HepG2 (cell line): Measurements from ENCODE around the gene AADACL4. TPM values are rescaled to one million over a fixed set of nuclear protein-coding genes. Genes with fewer than 3 reads are reported as not detected.

Source experiments
- ATF7-NPFF ChIP-seq: sonication (generic); formaldehyde crosslinking; IDR thresholded peaks from 2 replicates; pipeline ENCODE4 v1.8.1; 2023; ENCODE audit warnings: mild to moderate bottlenecking, low read depth, missing genetic modification reagents, moderate library complexity
- BRD4 ChIP-seq: sonication (generic); formaldehyde crosslinking; IDR thresholded peaks from 2 replicates; pipeline ENCODE4 v1.4.0; 2020; ENCODE audit warnings: missing genetic modification reagents
- ETV5 ChIP-seq: IDR thresholded peaks from 2 replicates; pipeline ENCODE4 v1.6.1; 2018; ENCODE audit warnings: missing biosample characterization, missing genetic modification reagents, inconsistent platforms, borderline replicate concordance
- GABPA ChIP-seq, 2 experiments: IDR thresholded peaks; 2 replicates each; pipeline ENCODE4 v1.6.1; 2011 to 2016; ENCODE audit warnings: low read depth in 2 of 2, low read length in 1 of 2, missing biosample characterization in 1 of 2, missing genetic modification characterization in 1 of 2
- GTF2F1 ChIP-seq: fragments of 150-350 bp; IDR thresholded peaks from 2 replicates; pipeline ENCODE4 v1.6.1; 2014; ENCODE audit warnings: low read length
- MBD4 ChIP-seq: IDR thresholded peaks from 2 replicates; pipeline ENCODE4 v1.6.1; 2012; ENCODE audit warnings: low read length, inconsistent platforms, borderline replicate concordance
- MYC ChIP-seq: sonication (generic); formaldehyde crosslinking; IDR thresholded peaks from 2 replicates; pipeline ENCODE4 v1.9.0; 2021; ENCODE audit warnings: missing genetic modification reagents, borderline replicate concordance
- RFX5 ChIP-seq: IDR thresholded peaks from 2 replicates; pipeline ENCODE4 v1.6.1; 2011; ENCODE audit warnings: low read depth, low read length, improper control_type of control experiment
- RXRB ChIP-seq: IDR thresholded peaks from 2 replicates; pipeline ENCODE4 v1.6.1; 2016; ENCODE audit warnings: borderline replicate concordance, missing genetic modification reagents, missing compliant biosample characterization
- SETDB1 ChIP-seq: sonication (generic); formaldehyde crosslinking; IDR thresholded peaks from 2 replicates; pipeline ENCODE4 v1.5.1; 2020; ENCODE audit warnings: missing genetic modification reagents, mild to moderate bottlenecking, borderline replicate concordance
- SOX13 ChIP-seq, 3 experiments: fragments of 450-650 bp in 1 of 3; sonication (generic) in 1 of 3; formaldehyde crosslinking in 1 of 3; IDR thresholded peaks in 2 of 3; conservative IDR thresholded peaks in 1 of 3; 2 replicates each; pipeline versions ENCODE4 v1.5.0 to v1.6.1; 2016 to 2020; ENCODE audit warnings: antibody characterized with exemption in 1 of 3, mild to moderate bottlenecking in 1 of 3, missing compliant biosample characterization in 1 of 3, missing genetic modification reagents in 1 of 3, moderate library complexity in 1 of 3
- YY1 ChIP-seq: IDR thresholded peaks from 2 replicates; pipeline ENCODE4 v1.6.1; 2011; ENCODE audit warnings: low read length, low read depth, moderate library complexity, mild to moderate bottlenecking; ENCODE audit not compliant: insufficient read depth, insufficient replicate concordance
- ZBTB7A ChIP-seq: sonication (generic); formaldehyde crosslinking; IDR thresholded peaks from 2 replicates; pipeline ENCODE4 v1.8.0; 2022; ENCODE audit warnings: mild to moderate bottlenecking, missing genetic modification reagents
- ZNF20 ChIP-seq: sonication (generic); formaldehyde crosslinking; IDR thresholded peaks from 2 replicates; pipeline ENCODE4 v1.4.0; 2020; ENCODE audit warnings: mild to moderate bottlenecking, moderate library complexity, missing genetic modification reagents
- ZNF546 ChIP-seq: sonication (generic); formaldehyde crosslinking; conservative IDR thresholded peaks from 2 replicates; pipeline ENCODE4 v1.8.1; 2023; ENCODE audit warnings: mild to moderate bottlenecking, missing genetic modification reagents
- ZNF746 ChIP-seq: sonication (generic); formaldehyde crosslinking; IDR thresholded peaks from 2 replicates; pipeline ENCODE4 v1.8.0; 2022; ENCODE audit warnings: mild to moderate bottlenecking, missing genetic modification reagents
- ZNF780A ChIP-seq: sonication (generic); formaldehyde crosslinking; IDR thresholded peaks from 2 replicates; pipeline ENCODE4 v1.8.0; 2022; ENCODE audit warnings: mild to moderate bottlenecking, missing genetic modification reagents, moderate library complexity
- ZNF878 ChIP-seq: sonication (generic); formaldehyde crosslinking; IDR thresholded peaks from 2 replicates; pipeline ENCODE4 v1.8.1; 2023; ENCODE audit warnings: mild to moderate bottlenecking, missing genetic modification reagents, moderate library complexity
- ZSCAN22 ChIP-seq: sonication (generic); formaldehyde crosslinking; IDR thresholded peaks from 2 replicates; pipeline ENCODE4 v1.4.0; 2020; ENCODE audit warnings: mild to moderate bottlenecking, missing genetic modification reagents
- ZSCAN25 ChIP-seq: sonication (generic); formaldehyde crosslinking; IDR thresholded peaks from 2 replicates; pipeline ENCODE4 v1.8.0; 2022; ENCODE audit warnings: mild to moderate bottlenecking, missing genetic modification reagents
- ZSCAN29 ChIP-seq: sonication (generic); formaldehyde crosslinking; conservative IDR thresholded peaks from 2 replicates; pipeline ENCODE4 v1.4.0; 2020; ENCODE audit warnings: mild to moderate bottlenecking, missing genetic modification reagents
- polyA plus RNA-seq, 8 experiments: library from polyadenylated mRNA; depleted of rRNA in 3 of 8; stranded (reverse) in 7 of 8; unstranded in 1 of 8; fragments of >200 nt; fragmentation: Illumina TruSeq in 4 of 8; extraction: Trizol in 4 of 8; gene quantifications; 2 replicates each; pipeline versions ENCODE4 v1.2.1 to v1.2.3, GENCODE V29; 2011 to 2016; ENCODE audit warnings: low read depth in 4 of 8, missing spikeins in 1 of 8, mixed read lengths in 1 of 8; ENCODE audit not compliant: insufficient read depth in 1 of 8
- total RNA-seq, 5 experiments: library from RNA; depleted of rRNA; stranded (reverse); fragments of >200 nt; fragmentation: Illumina TruSeq; extraction: Trizol; gene quantifications; 2 replicates each; pipeline ENCODE4 v1.2.3, GENCODE V29; 2016; ENCODE audit warnings: low read depth in 1 of 5
- TF ChIP-seq, protein P1 (sequence below): sonication (generic); formaldehyde crosslinking; IDR thresholded peaks from 2 replicates; pipeline ENCODE4 v1.8.0; 2022; ENCODE audit warnings: mild to moderate bottlenecking, missing genetic modification reagents, moderate library complexity
- TF ChIP-seq, protein P2 (sequence below): sonication (generic); formaldehyde crosslinking; IDR thresholded peaks from 2 replicates; pipeline ENCODE4 v1.4.0; 2020; ENCODE audit warnings: missing genetic modification reagents, borderline replicate concordance
- TF ChIP-seq, protein P3 (sequence below): sonication (generic); formaldehyde crosslinking; IDR thresholded peaks from 2 replicates; pipeline ENCODE4 v1.5.0; 2020; ENCODE audit warnings: missing genetic modification reagents

AADACL4 gene
- total and polyA plus RNA-seq, 2 of the 13 experiments (the other 11 are each of a cell fraction or from before 2014, with no cell fraction given), result not detected

DNA sequence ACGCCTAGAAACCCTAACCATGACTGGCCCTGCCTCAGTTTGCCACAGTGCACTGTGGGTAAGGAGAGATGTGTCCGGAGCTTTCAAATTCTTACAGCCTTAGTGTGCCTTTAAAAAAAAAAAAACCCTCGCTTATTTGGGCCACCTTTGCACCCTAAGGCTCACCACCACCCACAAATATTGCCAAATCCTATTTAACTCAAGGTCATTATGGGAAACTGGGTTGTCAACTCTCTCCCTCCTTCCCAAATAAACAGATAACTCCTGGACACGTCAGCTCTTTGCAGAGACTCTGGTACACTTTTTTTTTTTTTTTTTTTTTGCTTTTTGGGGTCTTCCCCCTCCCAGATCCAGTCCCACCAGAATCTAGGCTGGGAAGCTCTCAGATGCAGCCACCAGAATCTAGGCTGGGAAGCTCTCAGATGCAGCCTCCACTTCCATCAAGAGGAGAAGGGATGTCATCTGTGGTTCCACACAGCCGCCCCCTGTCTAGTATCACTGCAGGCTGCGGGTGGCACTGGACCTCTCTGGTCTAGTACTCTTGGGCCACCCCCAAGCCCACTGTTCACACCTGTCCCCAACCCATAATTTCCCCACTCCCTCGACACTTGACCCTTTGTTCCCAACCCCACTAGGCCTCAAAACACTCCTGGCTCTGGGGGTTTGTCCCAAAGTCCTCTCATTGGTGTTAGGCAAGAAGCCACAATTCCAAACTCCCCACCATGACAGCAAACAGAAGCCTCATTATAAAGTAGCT, 29.3 kb upstream of the AADACL4 start (continued):
- no peak for TF ChIP-seq ATF7-NPFF
- TF ChIP-seq BRD4 (CRISPR knock-in tag), result no peak
- no peak for TF ChIP-seq ZNF780A (CRISPR knock-in tag)
- peak; percentile 57; the same call in 1 of the 2 replicates for TF ChIP-seq ETV5 (CRISPR knock-in tag)
- TF ChIP-seq, protein P1, sequence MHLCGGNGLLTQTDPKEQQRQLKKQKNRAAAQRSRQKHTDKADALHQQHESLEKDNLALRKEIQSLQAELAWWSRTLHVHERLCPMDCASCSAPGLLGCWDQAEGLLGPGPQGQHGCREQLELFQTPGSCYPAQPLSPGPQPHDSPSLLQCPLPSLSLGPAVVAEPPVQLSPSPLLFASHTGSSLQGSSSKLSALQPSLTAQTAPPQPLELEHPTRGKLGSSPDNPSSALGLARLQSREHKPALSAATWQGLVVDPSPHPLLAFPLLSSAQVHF (CRISPR knock-in tag), result no peak
- no peak for TF ChIP-seq ZNF546 (CRISPR knock-in tag)
- TF ChIP-seq, protein P2, sequence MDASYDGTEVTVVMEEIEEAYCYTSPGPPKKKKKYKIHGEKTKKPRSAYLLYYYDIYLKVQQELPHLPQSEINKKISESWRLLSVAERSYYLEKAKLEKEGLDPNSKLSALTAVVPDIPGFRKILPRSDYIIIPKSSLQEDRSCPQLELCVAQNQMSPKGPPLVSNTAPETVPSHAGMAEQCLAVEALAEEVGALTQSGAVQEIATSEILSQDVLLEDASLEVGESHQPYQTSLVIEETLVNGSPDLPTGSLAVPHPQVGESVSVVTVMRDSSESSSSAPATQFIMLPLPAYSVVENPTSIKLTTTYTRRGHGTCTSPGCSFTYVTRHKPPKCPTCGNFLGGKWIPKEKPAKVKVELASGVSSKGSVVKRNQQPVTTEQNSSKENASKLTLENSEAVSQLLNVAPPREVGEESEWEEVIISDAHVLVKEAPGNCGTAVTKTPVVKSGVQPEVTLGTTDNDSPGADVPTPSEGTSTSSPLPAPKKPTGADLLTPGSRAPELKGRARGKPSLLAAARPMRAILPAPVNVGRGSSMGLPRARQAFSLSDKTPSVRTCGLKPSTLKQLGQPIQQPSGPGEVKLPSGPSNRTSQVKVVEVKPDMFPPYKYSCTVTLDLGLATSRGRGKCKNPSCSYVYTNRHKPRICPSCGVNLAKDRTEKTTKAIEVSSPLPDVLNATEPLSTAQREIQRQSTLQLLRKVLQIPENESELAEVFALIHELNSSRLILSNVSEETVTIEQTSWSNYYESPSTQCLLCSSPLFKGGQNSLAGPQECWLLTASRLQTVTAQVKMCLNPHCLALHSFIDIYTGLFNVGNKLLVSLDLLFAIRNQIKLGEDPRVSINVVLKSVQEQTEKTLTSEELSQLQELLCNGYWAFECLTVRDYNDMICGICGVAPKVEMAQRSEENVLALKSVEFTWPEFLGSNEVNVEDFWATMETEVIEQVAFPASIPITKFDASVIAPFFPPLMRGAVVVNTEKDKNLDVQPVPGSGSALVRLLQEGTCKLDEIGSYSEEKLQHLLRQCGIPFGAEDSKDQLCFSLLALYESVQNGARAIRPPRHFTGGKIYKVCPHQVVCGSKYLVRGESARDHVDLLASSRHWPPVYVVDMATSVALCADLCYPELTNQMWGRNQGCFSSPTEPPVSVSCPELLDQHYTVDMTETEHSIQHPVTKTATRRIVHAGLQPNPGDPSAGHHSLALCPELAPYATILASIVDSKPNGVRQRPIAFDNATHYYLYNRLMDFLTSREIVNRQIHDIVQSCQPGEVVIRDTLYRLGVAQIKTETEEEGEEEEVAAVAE (CRISPR knock-in tag), result peak; percentile 20; the same call in 1 of the 2 replicates
- TF ChIP-seq GTF2F1, result no peak
- TF ChIP-seq ZNF878 (CRISPR knock-in tag), result no peak; the same call in none of the 2 replicates
- TF ChIP-seq MYC (CRISPR knock-in tag), result no peak
- TF ChIP-seq MBD4, result no peak
- TF ChIP-seq ZSCAN29 (CRISPR knock-in tag), result no peak
- TF ChIP-seq, protein P3, sequence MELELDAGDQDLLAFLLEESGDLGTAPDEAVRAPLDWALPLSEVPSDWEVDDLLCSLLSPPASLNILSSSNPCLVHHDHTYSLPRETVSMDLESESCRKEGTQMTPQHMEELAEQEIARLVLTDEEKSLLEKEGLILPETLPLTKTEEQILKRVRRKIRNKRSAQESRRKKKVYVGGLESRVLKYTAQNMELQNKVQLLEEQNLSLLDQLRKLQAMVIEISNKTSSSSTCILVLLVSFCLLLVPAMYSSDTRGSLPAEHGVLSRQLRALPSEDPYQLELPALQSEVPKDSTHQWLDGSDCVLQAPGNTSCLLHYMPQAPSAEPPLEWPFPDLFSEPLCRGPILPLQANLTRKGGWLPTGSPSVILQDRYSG (CRISPR knock-in tag), result no peak
- TF ChIP-seq SETDB1 (CRISPR knock-in tag), result no peak
- 0 out of 2 replicates have a peak, but pooled peaks have one; percentile 15 for TF ChIP-seq ZSCAN25 (CRISPR knock-in tag)
- TF ChIP-seq RXRB (CRISPR knock-in tag), result peak; percentile 64
- no peak for TF ChIP-seq GABPA (IDR thresholded peaks at IDR 0.05; ENCODE audit: low read depth, low read length)
- no peak for TF ChIP-seq GABPA (CRISPR knock-in tag; IDR thresholded peaks at IDR 0.05; ENCODE audit: low read depth)
- no peak for TF ChIP-seq YY1
- no peak for TF ChIP-seq RFX5
- TF ChIP-seq ZBTB7A (CRISPR knock-in tag), result no peak
- TF ChIP-seq SOX13 (IDR thresholded peaks at IDR 0.05), result no peak
- TF ChIP-seq SOX13 (CRISPR knock-in tag; conservative IDR thresholded peaks at IDR 0.05 in 1 of 2, IDR thresholded peaks at IDR 0.05 in 1 of 2), result peak in 1 of 2 experiments; percentile 85; a peak in 2 of 4 replicates
- TF ChIP-seq ZNF746 (CRISPR knock-in tag), result peak; percentile 70; the same call in 1 of the 2 replicates
- no peak for TF ChIP-seq ZNF20 (CRISPR knock-in tag)
- no peak for TF ChIP-seq ZSCAN22 (CRISPR knock-in tag)
